ENCODE results near the gene DFFB. TPM values are rescaled to one million over a fixed set of nuclear protein-coding genes. Genes with fewer than 3 reads are reported as not detected.

DFFB gene
- total RNA-seq, 2 experiments from 2014 or later, result 7.2 to 8.4 TPM

DNA sequence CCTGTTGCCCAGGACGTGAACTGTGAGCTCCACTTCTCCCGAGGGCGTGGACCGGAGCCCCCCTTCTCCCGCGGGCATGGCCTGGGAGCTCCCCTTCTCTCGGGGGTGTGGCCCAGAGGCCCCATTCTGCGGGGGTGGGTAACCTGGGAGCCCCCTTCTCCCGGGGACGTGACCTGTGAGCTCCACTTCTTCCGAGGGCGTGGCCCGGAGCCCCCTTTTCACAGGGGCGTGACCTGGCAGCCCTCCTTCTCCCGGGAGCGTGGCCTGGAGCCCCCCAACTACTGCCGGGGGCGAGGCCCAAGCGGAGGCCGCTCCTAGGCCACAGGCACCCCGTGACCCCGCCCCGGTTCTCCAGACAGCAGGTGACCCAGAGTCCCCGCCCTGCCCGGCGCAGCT is 42.5 kb downstream of the DFFB start:
- intact Hi-C loops (cut with DNase I, micrococcal nuclease), result loop anchor here (1.0 to 2.0 kb wide), 9 partner anchors 42 to 1487 kb away; partner anchors contain the start of genes CEP104 (in 2 of the 2), DFFB (in 2 of the 2), LRRC47 (in 2 of the 2) and SMIM1 (in 2 of the 2)
- H3K4me1 Mint-ChIP-seq, result peaks cover 51% of the 10 kb centered on the region
- H3K27ac Mint-ChIP-seq, result peak overlapping the region; percentile 77
- ATAC-seq (no peak), DNase-seq (peak; percentile 53)
- peaks cover 11% of the 10 kb centered on the region for H3K9me3 Mint-ChIP-seq (ENCODE audit: low read depth)
- CTCF ChIA-PET, result interaction anchor here (2.7 kb wide), 1 partner anchor 9 kb away, joined by 7 read pairs; no protein-coding TSS in a partner anchor
- no peaks in the 10 kb centered on the region for H3K27me3 Mint-ChIP-seq
- POLR2A ChIA-PET, result interaction anchor here (0.7 to 1.6 kb wide), 2 partner anchors 42 to 1381 kb away, joined by 3 to 4 read pairs; partner anchors contain the start of genes CEP104 and DFFB
- H3K36me3 Mint-ChIP-seq (ENCODE audit: low read depth), result peaks cover 31% of the 10 kb centered on the region
- H3K4me3 Mint-ChIP-seq, result peak overlapping the region; percentile 87

DNA sequence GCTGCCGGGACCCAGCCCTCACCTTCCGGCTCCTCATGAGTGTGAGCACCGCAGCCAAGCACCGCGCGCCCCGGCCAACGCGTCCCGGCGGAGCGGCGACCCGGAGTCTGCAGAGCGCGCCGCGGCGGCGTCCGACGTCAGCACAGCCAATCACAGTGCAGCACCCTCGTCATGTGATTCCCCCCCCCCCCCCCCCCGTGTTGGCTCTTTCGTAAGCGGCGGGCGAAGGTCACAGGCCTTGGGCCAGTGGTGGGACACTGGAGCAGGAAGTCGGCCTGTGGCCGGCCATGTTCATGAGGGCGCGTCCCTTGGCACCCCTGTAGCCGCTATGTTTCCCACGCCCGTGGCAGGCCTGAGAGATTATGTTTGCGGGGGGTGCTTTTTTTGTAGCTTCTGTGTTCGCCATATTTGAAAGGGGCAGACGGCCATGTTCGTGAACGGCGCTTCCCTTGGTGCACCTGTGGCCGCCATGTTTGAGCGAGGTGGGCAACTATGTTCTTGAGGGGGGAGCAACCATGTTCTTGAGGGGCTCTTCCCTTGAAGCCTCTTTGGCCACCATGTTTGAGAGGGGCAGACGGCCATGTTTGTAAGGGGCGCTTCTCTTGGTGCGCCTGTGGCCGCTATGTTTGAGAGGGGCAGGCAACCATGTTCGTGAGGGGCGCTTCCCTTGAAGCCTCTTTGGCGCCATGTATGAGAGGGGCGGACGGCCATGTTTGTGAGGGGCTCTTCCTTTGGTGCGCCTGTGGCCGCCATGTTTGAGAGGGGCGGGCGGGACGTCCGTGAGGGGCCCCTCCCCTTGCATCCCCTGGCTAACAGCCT is 43.1 kb downstream of the DFFB start, which contains the start of gene C1orf174:
Gene C1orf174, minus strand, starts transcription at position 123 of the 819 bp plus-strand sequence. Its CDS starts 86 bp downstream, at position 37.
- H3K4me3 Mint-ChIP-seq, result peak within 1 kb of the TSS; percentile 87
- peaks cover 11% of the 10 kb centered on the region for H3K9me3 Mint-ChIP-seq (ENCODE audit: low read depth)
- ATAC-seq (peak; percentile 76), DNase-seq (peak; percentile 94)
- H3K4me1 Mint-ChIP-seq, result peaks cover 51% of the 10 kb centered on the region
- H3K27ac Mint-ChIP-seq, result peak within 1 kb of the TSS; percentile 98
- CTCF ChIA-PET, result interaction anchor here (2.7 kb wide), 1 partner anchor 10 kb away, joined by 7 read pairs; no protein-coding TSS in a partner anchor
- H3K36me3 Mint-ChIP-seq (ENCODE audit: low read depth), result peaks cover 28% of the 10 kb centered on the region
- POLR2A ChIA-PET, result interaction anchor here (0.6 to 1.6 kb wide), 3 partner anchors 20 to 1382 kb away, joined by 3 to 4 read pairs (median 3); partner anchors contain the start of genes CEP104 and DFFB
- H3K27me3 Mint-ChIP-seq, result no peaks in the 10 kb centered on the region
- intact Hi-C loops (cut with DNase I, micrococcal nuclease), result loop anchor here (1.0 to 2.0 kb wide), 9 partner anchors 43 to 1488 kb away; partner anchors contain the start of genes CEP104 (in 2 of the 2), DFFB (in 2 of the 2), LRRC47 (in 2 of the 2) and SMIM1 (in 2 of the 2)

DNA sequence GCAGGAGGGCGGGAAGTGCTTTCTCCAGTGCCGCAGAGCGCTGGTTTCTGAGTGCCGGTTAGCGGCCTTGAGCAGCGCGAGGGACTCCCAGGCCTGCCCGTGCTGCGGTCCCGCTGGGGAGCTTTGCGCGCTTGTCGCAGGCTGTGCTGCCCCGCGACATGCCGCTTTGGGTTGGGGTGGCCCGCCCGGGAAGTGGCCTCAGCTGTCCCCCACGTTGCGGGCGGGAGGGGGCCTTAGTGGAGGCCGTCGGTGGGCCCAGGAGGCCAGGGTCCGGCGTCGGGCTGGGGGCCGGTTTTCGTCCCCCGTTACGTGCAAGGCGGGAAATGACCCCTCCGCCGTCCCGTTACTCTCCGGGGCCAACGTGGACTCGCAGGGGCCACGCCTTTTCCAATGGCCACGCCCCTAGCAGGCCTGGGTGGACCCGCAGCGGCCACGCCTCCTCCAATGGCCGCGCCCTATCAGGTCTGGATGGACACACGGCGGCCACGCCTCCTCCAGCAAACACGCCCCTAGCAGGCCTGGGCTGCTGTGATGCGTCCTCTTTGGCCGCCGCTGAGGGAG is 43.8 kb downstream of the DFFB start:
- peak overlapping the region; percentile 98 for H3K27ac Mint-ChIP-seq
- H3K36me3 Mint-ChIP-seq (ENCODE audit: low read depth), result peaks cover 24% of the 10 kb centered on the region
- peaks cover 51% of the 10 kb centered on the region for H3K4me1 Mint-ChIP-seq
- ChIA-PET CTCF (interaction anchor here (2.7 kb wide), 1 partner anchor 10 kb away, joined by 7 read pairs; no protein-coding TSS in a partner anchor), POLR2A (interaction anchor here (0.6 kb wide), 1 partner anchor 21 kb away, joined by 3 read pairs; no protein-coding TSS in a partner anchor)
- H3K4me3 Mint-ChIP-seq, result peak overlapping the region; percentile 87
- intact Hi-C loops (cut with DNase I, micrococcal nuclease), result loop anchor here (1.0 to 2.0 kb wide), 9 partner anchors 44 to 1488 kb away; partner anchors contain the start of genes CEP104 (in 2 of the 2), DFFB (in 2 of the 2), LRRC47 (in 2 of the 2) and SMIM1 (in 2 of the 2)
- H3K27me3 Mint-ChIP-seq, result no peaks in the 10 kb centered on the region
- peaks cover 11% of the 10 kb centered on the region for H3K9me3 Mint-ChIP-seq (ENCODE audit: low read depth)
- peak; percentile 93 for DNase-seq
- ATAC-seq, result peak; percentile 37

DNA sequence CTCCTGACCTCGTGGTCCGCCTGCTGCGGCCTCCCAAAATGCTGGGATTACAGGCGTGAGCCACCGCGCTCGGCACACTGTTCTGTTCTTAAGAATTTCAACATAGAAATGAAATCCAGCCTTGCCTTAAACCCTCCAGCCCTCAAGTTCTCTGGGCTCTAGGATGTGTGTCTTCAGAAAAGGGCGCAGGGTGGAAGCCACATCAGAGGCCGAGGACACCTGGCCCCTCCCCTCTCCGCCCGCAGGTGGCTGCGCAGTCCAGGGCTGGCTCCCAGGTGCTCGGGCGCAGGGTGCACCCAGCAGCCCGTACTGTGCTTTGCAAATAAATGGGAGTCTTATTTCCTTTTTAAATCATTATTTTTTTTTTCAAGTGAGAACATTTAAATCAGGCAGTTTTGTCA is 44.8 kb downstream of the DFFB start:
- ChIA-PET CTCF (no interaction called here), POLR2A (no interaction called here)
- intact Hi-C loops (cut with DNase I, micrococcal nuclease), result no loop called here
- Mint-ChIP-seq H3K27ac (peak overlapping the region; percentile 98), H3K4me3 (peak overlapping the region; percentile 87), H3K27me3 (no peaks in the 10 kb centered on the region), H3K9me3 (ENCODE audit: low read depth) (peaks cover 10% of the 10 kb centered on the region), H3K4me1 (peaks cover 41% of the 10 kb centered on the region), H3K36me3 (ENCODE audit: low read depth) (peaks cover 21% of the 10 kb centered on the region)
- ATAC-seq (no peak), DNase-seq (peak; percentile 53)

DNA sequence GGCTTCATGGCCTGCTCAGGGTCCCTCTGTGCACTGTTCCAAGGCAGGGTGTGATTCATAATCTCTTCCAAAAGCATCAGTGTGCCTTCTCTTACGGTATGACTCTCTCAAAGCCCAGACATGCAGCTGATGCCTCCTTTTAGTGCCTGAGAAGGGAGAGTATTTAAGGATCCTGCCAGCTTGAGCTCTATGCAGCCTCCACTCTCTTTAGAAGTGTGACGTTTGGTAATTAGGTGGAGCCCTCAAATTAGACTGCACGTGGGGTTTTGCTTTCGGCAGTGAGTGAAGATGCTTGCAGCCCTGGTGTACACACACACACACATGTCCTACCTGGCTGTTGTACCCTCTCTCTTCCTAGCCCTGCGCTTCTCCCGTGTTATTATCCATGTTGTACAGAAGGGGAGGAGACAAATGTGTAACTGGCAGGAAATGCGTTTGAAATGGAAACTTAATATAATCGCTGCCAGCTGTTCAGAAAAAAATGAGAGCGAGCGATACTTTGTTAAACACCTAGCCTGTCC is 45.4 kb downstream of the DFFB start:
- peak; percentile 57 for DNase-seq
- intact Hi-C loops (cut with DNase I, micrococcal nuclease), result no loop called here
- ATAC-seq, result peak; percentile 14
- peaks cover 38% of the 10 kb centered on the region for H3K4me1 Mint-ChIP-seq
- H3K9me3 Mint-ChIP-seq (ENCODE audit: low read depth), result peaks cover 8% of the 10 kb centered on the region
- H3K36me3 Mint-ChIP-seq (ENCODE audit: low read depth), result peaks cover 16% of the 10 kb centered on the region
- no peaks in the 10 kb centered on the region for H3K27me3 Mint-ChIP-seq
- peak overlapping the region; percentile 98 for H3K27ac Mint-ChIP-seq
- ChIA-PET CTCF (interaction anchor here (1.1 kb wide), 1 partner anchor 12 kb away, joined by 3 read pairs; no protein-coding TSS in a partner anchor), POLR2A (no interaction called here)
- H3K4me3 Mint-ChIP-seq, result peak overlapping the region; percentile 87

DNA sequence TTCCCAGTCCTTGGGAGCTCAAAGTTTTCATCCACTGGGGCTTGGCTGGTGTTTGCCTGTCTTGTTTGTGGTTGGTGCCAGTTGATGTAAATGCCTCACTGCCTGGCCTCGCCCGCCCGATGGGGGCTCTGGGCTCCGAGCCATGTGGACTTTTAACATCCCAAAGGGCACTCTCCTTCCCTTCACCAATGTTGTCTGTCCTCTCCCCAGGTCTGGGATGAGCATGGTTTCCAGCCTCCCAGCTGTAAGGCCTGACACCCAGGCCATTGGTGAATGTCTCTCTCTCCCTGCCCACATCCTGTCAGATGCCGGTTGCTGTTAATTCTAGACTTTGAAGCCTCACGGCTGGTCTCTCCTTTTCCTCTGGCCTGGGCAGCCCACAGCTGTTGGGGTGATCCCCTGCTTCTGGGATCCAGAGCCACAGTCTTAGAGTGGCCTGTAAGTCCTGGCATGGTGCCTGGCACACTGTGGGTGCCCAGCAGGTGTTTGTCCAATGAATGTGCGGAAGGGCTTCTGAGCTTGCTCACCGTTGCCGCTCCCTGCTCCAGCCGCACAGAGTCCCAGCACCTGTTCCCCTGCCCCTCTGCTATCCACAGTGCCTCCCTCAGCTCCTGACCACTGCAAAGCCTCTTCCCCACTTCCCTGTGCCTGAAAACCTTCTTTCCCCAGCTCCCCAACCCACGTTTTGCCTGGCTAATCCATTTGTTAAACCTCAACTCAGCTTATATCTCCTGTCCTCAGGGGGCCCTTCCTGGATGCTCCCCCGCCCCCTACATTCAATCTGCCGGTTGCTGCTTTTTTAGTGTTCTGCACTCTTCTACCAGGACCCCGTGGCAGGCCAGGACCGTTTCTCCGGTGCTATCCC is 46.1 kb downstream of the DFFB start:
- POLR2A ChIA-PET, result no interaction called here
- CTCF ChIA-PET, result interaction anchor here (0.5 to 1.1 kb wide), 3 partner anchors 10 to 939 kb away, joined by 3 to 4 read pairs (median 3); no protein-coding TSS in a partner anchor
- ATAC-seq, result no peak
- DNase-seq, result no peak
- Mint-ChIP-seq H3K4me1 (peaks cover 33% of the 10 kb centered on the region), H3K9me3 (ENCODE audit: low read depth) (peaks cover under 1% of the 10 kb centered on the region), H3K36me3 (ENCODE audit: low read depth) (peaks cover 9% of the 10 kb centered on the region), H3K4me3 (peak overlapping the region; percentile 87), H3K27me3 (no peaks in the 10 kb centered on the region), H3K27ac (peak overlapping the region; percentile 98)
- intact Hi-C loops (cut with DNase I, micrococcal nuclease), result no loop called here

DNA sequence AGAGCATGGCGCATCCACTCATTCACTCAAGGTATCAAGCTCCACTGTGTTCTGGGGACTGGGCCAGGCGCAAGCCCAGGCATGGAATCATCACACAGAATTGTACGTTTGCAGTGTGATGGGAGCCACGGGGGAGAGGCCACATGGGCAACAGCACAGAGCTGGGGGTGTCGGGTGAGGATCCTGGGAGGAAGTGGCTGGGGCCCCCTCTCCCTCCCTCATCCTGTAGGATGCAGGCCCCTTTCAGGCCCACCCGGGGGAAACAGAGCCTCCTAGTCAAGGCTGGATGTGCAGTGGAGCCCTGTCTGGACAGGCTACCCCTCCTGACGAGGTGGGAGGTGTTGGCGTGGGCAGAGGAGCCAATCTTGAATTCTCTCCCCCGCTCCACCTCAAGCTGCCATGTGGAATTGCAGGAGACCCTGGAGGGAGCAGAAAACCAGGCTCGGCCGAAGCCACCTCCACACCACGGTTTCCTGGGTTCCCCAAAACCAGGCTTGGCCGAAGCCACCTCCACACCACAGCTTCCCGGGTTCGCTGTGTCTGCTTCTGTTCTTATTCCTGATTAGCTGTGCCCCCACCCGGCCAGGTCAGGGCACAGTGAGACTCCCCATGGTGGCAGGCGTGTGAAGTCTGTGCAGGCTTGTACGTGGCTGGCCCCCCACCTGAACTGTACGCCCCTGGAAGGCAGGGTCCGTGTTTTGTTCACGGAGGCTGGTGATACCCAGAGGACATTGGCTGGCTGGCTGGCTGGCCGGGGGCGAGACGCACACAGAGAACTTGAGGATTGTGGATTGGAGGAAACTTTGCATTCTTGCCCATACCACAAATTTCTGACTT is 46.9 kb downstream of the DFFB start:
- peaks cover 26% of the 10 kb centered on the region for H3K4me1 Mint-ChIP-seq
- H3K9me3 Mint-ChIP-seq (ENCODE audit: low read depth), result no peaks in the 10 kb centered on the region
- peaks cover 1% of the 10 kb centered on the region for H3K36me3 Mint-ChIP-seq (ENCODE audit: low read depth)
- no peak overlapping the region for H3K4me3 Mint-ChIP-seq
- intact Hi-C loops (cut with DNase I, micrococcal nuclease), result no loop called here
- no peak for ATAC-seq
- H3K27me3 Mint-ChIP-seq, result no peaks in the 10 kb centered on the region
- CTCF ChIA-PET, result interaction anchor here (0.7 kb wide), 1 partner anchor 10 kb away, joined by 3 read pairs; no protein-coding TSS in a partner anchor
- H3K27ac Mint-ChIP-seq, result peak overlapping the region; percentile 98
- no peak for DNase-seq
- POLR2A ChIA-PET, result no interaction called here

DNA sequence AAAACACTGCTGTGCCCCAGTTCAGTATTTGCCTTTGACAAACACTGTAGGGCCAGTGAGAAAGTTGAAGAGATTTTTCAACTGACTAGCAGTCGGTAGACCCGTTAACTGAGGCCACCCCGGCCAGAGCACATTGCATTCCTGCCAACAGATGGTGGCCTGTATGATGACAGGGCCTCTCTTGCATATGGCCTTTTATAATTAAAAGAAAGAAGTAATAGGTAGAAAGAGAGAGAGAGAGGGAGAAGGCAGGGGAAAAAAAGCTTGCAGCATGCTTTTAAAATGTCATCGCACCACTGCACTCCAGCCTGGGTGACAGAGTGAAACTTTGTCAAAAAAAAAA is 47.5 kb downstream of the DFFB start:
- H3K9me3 Mint-ChIP-seq (ENCODE audit: low read depth), result no peaks in the 10 kb centered on the region
- H3K27me3 Mint-ChIP-seq, result no peaks in the 10 kb centered on the region
- peaks cover 1% of the 10 kb centered on the region for H3K36me3 Mint-ChIP-seq (ENCODE audit: low read depth)
- ATAC-seq, result no peak
- peaks cover 26% of the 10 kb centered on the region for H3K4me1 Mint-ChIP-seq
- ChIA-PET POLR2A (no interaction called here), CTCF (interaction anchor here (0.8 kb wide), 1 partner anchor 193 kb away, joined by 3 read pairs; no protein-coding TSS in a partner anchor)
- no peak overlapping the region for H3K27ac Mint-ChIP-seq
- no peak for DNase-seq
- no peak overlapping the region for H3K4me3 Mint-ChIP-seq
- intact Hi-C loops (cut with DNase I, micrococcal nuclease), result no loop called here

DNA sequence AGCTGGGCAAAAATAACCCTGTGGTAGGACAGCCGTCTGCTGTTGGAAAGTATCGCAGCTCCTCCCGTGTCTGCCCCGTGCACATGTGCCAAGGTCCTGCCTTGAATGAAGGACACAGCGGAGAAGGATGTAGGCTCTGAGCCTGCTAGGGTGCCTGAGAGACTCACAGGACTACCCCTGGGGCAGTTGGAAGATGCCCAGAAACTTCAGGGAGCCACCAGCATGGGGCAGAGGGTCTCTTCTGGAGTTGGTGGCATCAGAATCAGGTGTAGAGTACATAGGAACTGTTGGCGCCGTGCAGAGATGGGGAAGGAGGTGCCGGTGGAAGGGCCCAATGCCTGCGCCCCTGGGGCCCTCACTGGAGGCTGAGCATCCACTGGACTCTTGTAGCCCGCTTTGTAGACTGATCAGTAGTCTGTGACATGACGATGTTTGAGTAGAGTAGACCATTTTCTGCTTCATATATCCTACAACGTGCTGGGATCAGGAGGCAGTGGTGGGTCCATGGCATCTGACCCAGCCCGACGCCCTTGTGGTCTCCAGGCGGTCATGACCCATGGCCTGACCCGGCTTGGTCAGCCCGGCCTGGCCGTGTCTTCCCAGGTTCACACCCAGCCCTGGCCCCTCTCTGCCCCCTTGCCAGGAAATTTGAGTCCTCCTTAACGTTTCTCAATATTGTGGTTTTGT is 48.1 kb downstream of the DFFB start:
- CTCF ChIA-PET, result interaction anchor here (0.8 kb wide), 1 partner anchor 193 kb away, joined by 3 read pairs; no protein-coding TSS in a partner anchor
- H3K27me3 Mint-ChIP-seq, result no peaks in the 10 kb centered on the region
- no peaks in the 10 kb centered on the region for H3K9me3 Mint-ChIP-seq (ENCODE audit: low read depth)
- H3K36me3 Mint-ChIP-seq (ENCODE audit: low read depth), result no peaks in the 10 kb centered on the region
- H3K27ac Mint-ChIP-seq, result no peak overlapping the region
- intact Hi-C loops (cut with DNase I, micrococcal nuclease), result no loop called here
- DNase-seq (no peak), ATAC-seq (no peak)
- H3K4me3 Mint-ChIP-seq, result no peak overlapping the region
- H3K4me1 Mint-ChIP-seq, result peaks cover 26% of the 10 kb centered on the region
- POLR2A ChIA-PET, result no interaction called here
